ENCODE results near the gene TP63. TPM values are rescaled to one million over a fixed set of nuclear protein-coding genes. Genes with fewer than 3 reads are reported as not detected.

TP63 gene
- total RNA-seq, 4 donors from 2014 or later = 1.5 to 2.5 TPM; not detected in 2

GRCh38 chr3:189754356-189754755 is 123.2 kb downstream of the TP63 start:
- Histone ChIP-seq H3K4me3 (no peak overlapping the region), H3K27ac (no peak overlapping the region), H3K36me3 (no peaks in the 10 kb centered on the region), H3K4me1 (no peaks in the 10 kb centered on the region), H3K9me3 (no peaks in the 10 kb centered on the region), H3K27me3 (no peaks in the 10 kb centered on the region)
- no peak for DNase-seq
- intact Hi-C loops (cut with DNase I; ENCODE audit: low total_unique reads) = no loop called here
- TF ChIP-seq POLR2A (IDR thresholded peaks at IDR 0.05) = no peak

DNA sequence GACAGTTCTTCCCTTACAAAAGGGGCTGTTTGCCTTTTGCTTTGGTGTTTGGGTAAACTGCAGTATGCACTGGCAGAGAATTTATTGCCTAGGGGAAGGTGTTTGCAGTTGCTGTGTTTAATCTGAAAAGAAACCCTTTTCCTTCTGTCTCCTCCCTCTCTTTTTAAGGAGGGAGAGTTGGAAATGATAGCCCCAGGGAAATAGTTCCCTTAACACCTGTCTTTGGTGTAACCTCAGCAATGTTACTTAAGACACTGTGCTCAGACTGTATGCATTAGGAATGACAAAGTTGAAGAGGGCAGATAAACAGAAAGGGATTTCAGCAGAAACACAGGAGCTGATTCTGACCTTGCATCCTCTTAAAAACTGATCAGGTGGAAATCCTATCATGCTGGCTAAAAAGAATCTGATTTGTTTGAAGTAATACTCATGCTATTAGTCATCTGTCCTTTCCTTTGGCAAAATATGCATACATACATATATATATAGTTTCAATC is 125.4 kb downstream of the TP63 start:
- intact Hi-C loops (cut with DNase I; ENCODE audit: low total_unique reads) = no loop called here
- H3K27me3 ChIP-seq = no peaks in the 10 kb centered on the region
- H3K4me1 ChIP-seq = no peaks in the 10 kb centered on the region
- no peaks in the 10 kb centered on the region for H3K9me3 ChIP-seq
- no peak overlapping the region for H3K4me3 ChIP-seq
- DNase-seq = no peak
- TF ChIP-seq CTCF (IDR thresholded peaks at IDR 0.05) (no peak), POLR2A (IDR thresholded peaks at IDR 0.05) (no peak)
- no peak overlapping the region for H3K27ac ChIP-seq
- H3K36me3 ChIP-seq = no peaks in the 10 kb centered on the region

DNA sequence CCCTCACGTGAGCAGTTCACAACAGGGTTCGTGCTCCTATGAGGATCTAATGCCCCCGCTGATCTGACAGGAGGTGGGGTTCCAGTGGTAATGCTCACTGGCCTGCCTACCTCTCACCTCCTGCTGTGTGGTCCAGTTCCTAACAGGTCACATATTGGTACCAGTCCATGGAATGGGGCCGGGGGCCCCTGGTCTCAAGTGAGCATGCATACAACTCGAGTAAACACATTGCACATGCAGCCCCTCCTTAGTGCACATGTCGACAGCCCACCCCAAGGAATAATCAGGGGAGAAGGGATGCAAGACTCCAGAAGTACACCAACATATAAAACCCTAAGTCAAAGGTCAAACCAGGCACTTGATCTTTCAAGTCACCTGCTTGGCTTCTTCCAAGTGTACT is 127.0 kb downstream of the TP63 start:
- intact Hi-C loops (cut with DNase I; ENCODE audit: low total_unique reads) = no loop called here
- DNase-seq = no peak
- Histone ChIP-seq H3K27me3 (no peaks in the 10 kb centered on the region), H3K4me1 (no peaks in the 10 kb centered on the region), H3K36me3 (no peaks in the 10 kb centered on the region), H3K27ac (no peak overlapping the region), H3K4me3 (no peak overlapping the region), H3K9me3 (no peaks in the 10 kb centered on the region)
- TF ChIP-seq CTCF (IDR thresholded peaks at IDR 0.05) = no peak
- no peak for TF ChIP-seq POLR2A (IDR thresholded peaks at IDR 0.05)

DNA sequence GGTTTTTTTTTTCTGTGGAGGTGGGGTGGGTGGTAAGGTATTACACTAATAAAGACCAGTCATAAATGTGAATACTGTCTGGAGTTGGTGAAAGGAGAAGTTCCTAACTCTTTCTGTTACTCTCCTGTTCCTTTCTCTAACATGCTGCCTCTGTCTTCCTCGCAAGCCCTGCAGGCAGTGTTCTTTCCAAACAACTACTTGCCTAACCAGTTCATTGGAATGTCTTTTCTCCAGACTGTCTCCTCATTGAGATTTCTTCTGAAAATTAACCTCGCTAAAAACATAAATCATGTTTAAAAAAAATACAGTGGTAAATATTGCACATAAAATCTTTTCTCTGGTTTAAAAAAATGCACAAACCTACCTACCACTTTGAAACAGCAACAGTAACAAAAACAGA is 135.2 kb downstream of the TP63 start:
- Histone ChIP-seq H3K9me3 (no peaks in the 10 kb centered on the region), H3K27me3 (no peaks in the 10 kb centered on the region), H3K36me3 (no peaks in the 10 kb centered on the region), H3K27ac (no peak overlapping the region), H3K4me1 (no peaks in the 10 kb centered on the region), H3K4me3 (no peak overlapping the region)
- no peak for DNase-seq
- no peak for TF ChIP-seq CTCF (IDR thresholded peaks at IDR 0.05)
- no peak for TF ChIP-seq POLR2A (IDR thresholded peaks at IDR 0.05)
- intact Hi-C loops (cut with DNase I; ENCODE audit: low total_unique reads) = no loop called here

GRCh38 chr3:189771842-189772450 is 140.8 kb downstream of the TP63 start:
- no peaks in the 10 kb centered on the region for H3K4me1 ChIP-seq
- H3K9me3 ChIP-seq = no peaks in the 10 kb centered on the region
- TF ChIP-seq CTCF (IDR thresholded peaks at IDR 0.05) (no peak), POLR2A (IDR thresholded peaks at IDR 0.05) (no peak)
- peaks cover 0 to 3% of the 10 kb centered on the region in 2 donors for H3K36me3 ChIP-seq
- no peak overlapping the region for H3K27ac ChIP-seq
- intact Hi-C loops (cut with DNase I; ENCODE audit: low total_unique reads) = no loop called here
- H3K27me3 ChIP-seq = no peaks in the 10 kb centered on the region
- no peak for DNase-seq
- H3K4me3 ChIP-seq = no peak overlapping the region

- no peaks in the 10 kb centered on the region for H3K4me1 ChIP-seq
- no peaks in the 10 kb centered on the region for H3K9me3 ChIP-seq
- intact Hi-C loops (cut with DNase I; ENCODE audit: low total_unique reads) = no loop called here
- no peaks in the 10 kb centered on the region for H3K27me3 ChIP-seq
- TF ChIP-seq CTCF (IDR thresholded peaks at IDR 0.05) = no peak
- no peak for TF ChIP-seq POLR2A (IDR thresholded peaks at IDR 0.05)
- H3K27ac ChIP-seq = no peak overlapping the region
- no peak overlapping the region for H3K4me3 ChIP-seq
- peaks cover 0 to 3% of the 10 kb centered on the region in 2 donors for H3K36me3 ChIP-seq
- DNase-seq = no peak
Measured at GRCh38 chr3:189772584-189772983, 141.4 kb downstream of the TP63 start.

Measured in uterus (tissue), 4 donors.